Keratinocyte (primary cell): ENCODE data around the gene SSC4D. TPM values are rescaled to one million over a fixed set of nuclear protein-coding genes. Genes with fewer than 3 reads are reported as not detected.
"Not testable (repeated sequence)": the region's sequence is repeated elsewhere in the genome, so short reads cannot be mapped to it uniquely, and the experiment has no call there.

Source experiments
- DNase-seq: peaks from one replicate; pipeline ENCODE4 v3.0.0-alpha.2; 2011; ENCODE audit warnings: low read depth, missing footprints, low spot score
- FAIRE-seq: peaks from 2 replicates; lab custom pipeline; 2011; peaks lifted over from hg19 to GRCh38; lab: Jason Lieb, UNC
- H2AFZ ChIP-seq: 2 replicates; pipeline ENCODE4 v1.6.0; 2012; ENCODE audit warnings: low read length, control low read depth, inconsistent platforms; ENCODE audit not compliant: control insufficient read depth
- H3K27ac ChIP-seq: 2 replicates; pipeline ENCODE4 v1.5.1; 2011; ENCODE audit warnings: low read length; ENCODE audit not compliant: control insufficient read depth, insufficient read depth
- H3K27me3 ChIP-seq: 3 replicates; pipeline ENCODE4 v1.6.0; 2011; ENCODE audit warnings: low read length; ENCODE audit not compliant: control insufficient read depth, insufficient read depth; ENCODE audit errors: extremely low read depth
- H3K36me3 ChIP-seq, 2 experiments: 2 replicates in 1 of 2; 3 replicates in 1 of 2; pipeline ENCODE4 v1.5.1; 2011; ENCODE audit warnings: low read length in 2 of 2, mild to moderate bottlenecking in 1 of 2; ENCODE audit not compliant: control insufficient read depth in 2 of 2, insufficient read depth in 2 of 2; ENCODE audit errors: extremely low read depth in 1 of 2
- H3K4me1 ChIP-seq: 3 replicates; pipeline ENCODE4 v1.5.1; 2011; ENCODE audit warnings: low read length; ENCODE audit not compliant: control insufficient read depth, insufficient read depth; ENCODE audit errors: extremely low read depth
- H3K4me2 ChIP-seq: 3 replicates; pipeline ENCODE4 v1.6.0; 2011; ENCODE audit warnings: low read depth, low read length; ENCODE audit not compliant: control insufficient read depth, insufficient read depth; ENCODE audit errors: extremely low read depth
- H3K4me3 ChIP-seq, 3 experiments: fragments of 200-600 bp in 1 of 3; sonication (generic) in 1 of 3; 2 replicates in 2 of 3; 3 replicates in 1 of 3; pipeline ENCODE4 v1.5.1; 2011 to 2016; ENCODE audit warnings: low read length in 3 of 3, mild to moderate bottlenecking in 3 of 3, control low read depth in 2 of 3, inconsistent platforms in 1 of 3, low read depth in 1 of 3, mixed read lengths in 1 of 3, mixed run types in 1 of 3, moderate library complexity in 1 of 3; ENCODE audit not compliant: control insufficient read depth in 2 of 3, insufficient read depth in 2 of 3; ENCODE audit errors: extremely low read depth in 1 of 3
- H3K79me2 ChIP-seq: 2 replicates; pipeline ENCODE4 v1.6.0; 2012; ENCODE audit warnings: low read length; ENCODE audit not compliant: control insufficient read depth, insufficient read depth
- H3K9ac ChIP-seq: 3 replicates; pipeline ENCODE4 v1.6.0; 2011; ENCODE audit warnings: low read length; ENCODE audit not compliant: control insufficient read depth, insufficient read depth; ENCODE audit errors: extremely low read depth
- H3K9me1 ChIP-seq: 3 replicates; pipeline ENCODE4 v1.6.0; 2011; ENCODE audit warnings: low read length; ENCODE audit not compliant: control insufficient read depth, insufficient read depth; ENCODE audit errors: extremely low read depth
- H3K9me3 ChIP-seq: 2 replicates; pipeline ENCODE4 v1.5.1; 2012; ENCODE audit warnings: low read depth, low read length; ENCODE audit not compliant: control insufficient read depth
- H4K20me1 ChIP-seq: 3 replicates; pipeline ENCODE4 v1.6.0; 2011; ENCODE audit warnings: low read length; ENCODE audit not compliant: control insufficient read depth, insufficient read depth; ENCODE audit errors: extremely low read depth
- CTCF ChIP-seq, 3 experiments: IDR thresholded peaks in 1 of 3; conservative IDR thresholded peaks in 1 of 3; optimal IDR thresholded peaks in 1 of 3; 2 replicates in 2 of 3; 3 replicates in 1 of 3; pipeline versions ENCODE3 to v1.5.1; 2011; ENCODE audit warnings: low read length in 3 of 3, mild to moderate bottlenecking in 3 of 3, moderate library complexity in 2 of 3, control low read depth in 1 of 3, inconsistent platforms in 1 of 3; ENCODE audit not compliant: insufficient read depth in 2 of 3; ENCODE audit errors: extremely low read depth in 1 of 3
- EZH2 ChIP-seq: IDR thresholded peaks from one replicate; pipeline ENCODE4 v1.6.1; 2012; ENCODE audit warnings: inconsistent platforms, mild to moderate bottlenecking, low read length, moderate library complexity
- dilution Hi-C: fragments of 300-500 bp; cut with MboI; formaldehyde crosslinking; loops from one replicate; pipeline ENCODE4 v1.7.0; 2020; ENCODE audit warnings: low sequenced_read_pairs; ENCODE audit not compliant: extremely low pct_ligation_motif_present
- polyA plus RNA-seq, 5 experiments: library from polyadenylated mRNA; depleted of rRNA in 3 of 5; stranded (reverse) in 3 of 5; stranded (forward) in 1 of 5; unstranded in 1 of 5; fragments of >200 nt; gene quantifications; 1 replicate in 1 of 5; 2 replicates in 3 of 5; 3 replicates in 1 of 5; pipeline versions ENCODE4 v1.2.1 to v1.2.3, GENCODE V29; 2011 to 2012; ENCODE audit warnings: missing spikeins in 2 of 5, low read depth in 1 of 5, low replicate concordance in 1 of 5

The SSC4D gene
- polyA plus RNA-seq, 1 donor (not counting 4 experiments of a cell fraction or from before 2014, with no cell fraction given): 0.98 TPM

GRCh38 chr7:76424413-76425111 lies 15.1 kb upstream of the SSC4D start, which contains the start of gene ZP3:
TSS of gene ZP3 (plus strand) at chr7:76424950. CDS start at chr7:76424965, 15 bp downstream.
- peak within 1 kb of the TSS; percentile 92 for H3K9ac ChIP-seq
- H4K20me1 ChIP-seq: no peaks in the 10 kb centered on the region
- H3K4me2 ChIP-seq: peak within 1 kb of the TSS; percentile 82
- H3K27me3 ChIP-seq: no peaks in the 10 kb centered on the region
- dilution Hi-C loops: no loop called here
- FAIRE-seq: no peak
- H3K4me3 ChIP-seq: peak within 1 kb of the TSS in 1 of 3 experiments; percentile 35
- DNase-seq: no peak
- no peaks in the 10 kb centered on the region for H3K79me2 ChIP-seq
- H3K36me3 ChIP-seq: no peaks in the 10 kb centered on the region
- peak within 1 kb of the TSS; percentile 12 for H2AFZ ChIP-seq
- no peaks in the 10 kb centered on the region for H3K9me3 ChIP-seq
- peak within 1 kb of the TSS; percentile 99 for H3K27ac ChIP-seq
- no peak for TF ChIP-seq EZH2
- no peak for TF ChIP-seq CTCF (optimal IDR thresholded peaks at IDR 0.05 in 1 of 3, IDR thresholded peaks at IDR 0.05 in 1 of 3, conservative IDR thresholded peaks at IDR 0.05 in 1 of 3; ENCODE audit: extremely low read depth in 1 of 3, insufficient read depth in 2 of 3, low read length in 3 of 3)
- no peaks in the 10 kb centered on the region for H3K9me1 ChIP-seq
- peaks cover 41% of the 10 kb centered on the region for H3K4me1 ChIP-seq

- peak overlapping the region; percentile 82 for H3K4me2 ChIP-seq
- H2AFZ ChIP-seq: peak overlapping the region; percentile 12
- DNase-seq (peak; percentile 38), FAIRE-seq (no peak)
- dilution Hi-C loops: no loop called here
- H3K9ac ChIP-seq: peak overlapping the region; percentile 92
- no peaks in the 10 kb centered on the region for H4K20me1 ChIP-seq
- H3K79me2 ChIP-seq: no peaks in the 10 kb centered on the region
- TF ChIP-seq CTCF (optimal IDR thresholded peaks at IDR 0.05 in 1 of 3, IDR thresholded peaks at IDR 0.05 in 1 of 3, conservative IDR thresholded peaks at IDR 0.05 in 1 of 3; ENCODE audit: extremely low read depth in 1 of 3, insufficient read depth in 2 of 3, low read length in 3 of 3): no peak
- TF ChIP-seq EZH2: no peak
- no peaks in the 10 kb centered on the region for H3K9me1 ChIP-seq
- peaks cover 35% of the 10 kb centered on the region for H3K4me1 ChIP-seq
- H3K4me3 ChIP-seq: peak overlapping the region in 1 of 3 experiments; percentile 35
- H3K27ac ChIP-seq: peak overlapping the region; percentile 99
- no peaks in the 10 kb centered on the region for H3K36me3 ChIP-seq
- no peaks in the 10 kb centered on the region for H3K9me3 ChIP-seq
- no peaks in the 10 kb centered on the region for H3K27me3 ChIP-seq
These were observed 14.3 kb upstream of the SSC4D start for GRCh38 chr7:76423666-76424412.

GRCh38 chr7:76421097-76421496 lies 11.6 kb upstream of the SSC4D start:
- H3K27ac ChIP-seq: peak overlapping the region; percentile 99

More at GRCh38 chr7:76421097-76421496, 11.6 kb upstream of the SSC4D start:
- H2AFZ ChIP-seq, H3K4me2 ChIP-seq, H3K79me2 ChIP-seq, H3K9me3 ChIP-seq, H3K36me3 ChIP-seq, dilution Hi-C loops, H4K20me1 ChIP-seq, H3K27me3 ChIP-seq, H3K4me3 ChIP-seq, H3K9me1 ChIP-seq: not testable (repeated sequence)
- Histone ChIP-seq H3K4me1 (peaks cover 27% of the 10 kb centered on the region), H3K9ac (peak overlapping the region; percentile 42)
- DNase-seq (peak; percentile 99), FAIRE-seq (peak; percentile 86)
